Chondrocyte (in vitro differentiated cells): ENCODE measurements around the gene IL34. TPM values are rescaled to one million over a fixed set of nuclear protein-coding genes. Genes with fewer than 3 reads are reported as not detected.

Experiments
- DNase-seq: peaks from one replicate; pipeline ENCODE4 v3.0.0; 2021; ENCODE audit warnings: mixed read lengths, low spot score
- H3K27ac Mint-ChIP-seq: one replicate; pipeline ENCODE4 v1.8.0; 2021; ENCODE audit warnings: mild to moderate bottlenecking, moderate library complexity, mixed read lengths; ENCODE audit not compliant: unreplicated experiment
- H3K27me3 Mint-ChIP-seq: 2 replicates; pipeline ENCODE4 v1.8.0; 2021; ENCODE audit warnings: low read depth, mixed read lengths
- H3K36me3 Mint-ChIP-seq: 2 replicates; pipeline ENCODE4 v1.8.0; 2021; ENCODE audit warnings: low read depth, mixed read lengths
- H3K4me1 Mint-ChIP-seq: 2 replicates; pipeline ENCODE4 v1.8.0; 2021; ENCODE audit warnings: low read depth, mild to moderate bottlenecking, mixed read lengths
- H3K4me3 Mint-ChIP-seq: one replicate; pipeline ENCODE4 v1.8.0; 2021; ENCODE audit warnings: mild to moderate bottlenecking, moderate library complexity, mixed read lengths; ENCODE audit not compliant: unreplicated experiment
- H3K9me3 Mint-ChIP-seq: 2 replicates; pipeline ENCODE4 v1.8.0; 2021; ENCODE audit warnings: low read depth, mixed read lengths
- total RNA-seq: library from RNA; stranded (reverse); gene quantifications from 3 replicates; pipeline ENCODE4 v1.2.1, GENCODE V29; 2021
- TF ChIP-seq, protein P1 (sequence below): fragments of 200-600 bp; sonication (generic); IDR thresholded peaks from 2 replicates; pipeline ENCODE4 v1.5.0; 2021; ENCODE audit warnings: antibody characterized with exemption, mild to moderate bottlenecking, moderate library complexity

IL34 gene
- total RNA-seq, 1 donor from 2014 or later, result 20.8 TPM

DNA sequence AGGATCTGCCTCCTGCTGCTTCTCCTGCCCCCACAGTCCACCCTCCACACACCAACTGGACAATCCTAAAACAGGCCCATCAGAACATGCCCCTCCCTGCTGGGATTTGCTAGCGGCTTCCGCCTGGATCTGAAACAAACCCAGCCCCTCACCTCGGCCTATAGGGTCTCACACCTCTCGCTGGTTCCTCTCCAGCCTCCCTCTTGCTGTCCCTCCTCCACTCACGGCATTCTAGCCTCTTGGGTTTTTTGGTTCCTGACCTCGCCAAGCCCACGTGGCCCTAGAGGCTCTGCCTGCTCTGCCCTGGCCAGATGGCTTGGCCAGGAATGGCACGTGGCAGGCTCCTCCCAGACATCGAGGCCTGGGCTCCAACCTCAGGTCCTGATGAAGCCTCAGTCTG is 55.2 kb downstream of the IL34 start:
- H3K36me3 Mint-ChIP-seq, result peaks cover 4% of the 10 kb centered on the region

DNA sequence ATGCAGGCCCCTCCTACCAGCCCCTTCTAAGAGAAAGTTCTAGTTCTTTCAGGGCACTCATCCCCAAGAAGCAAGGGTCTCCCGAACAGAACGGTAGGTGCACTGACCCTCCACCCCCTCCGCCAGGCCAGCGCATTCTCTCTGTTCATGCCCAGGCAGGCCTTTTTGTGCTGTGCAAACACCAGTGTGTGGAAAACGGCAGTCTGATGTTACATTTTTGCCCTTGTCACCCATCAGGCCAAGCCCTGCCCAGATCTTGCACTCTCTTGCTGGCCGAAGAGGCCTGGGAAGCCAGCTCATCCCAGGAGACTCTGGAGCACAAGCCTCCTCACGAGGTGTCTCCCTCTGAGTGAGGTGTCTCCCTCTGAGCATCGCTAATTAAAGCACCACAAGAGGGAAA is 55.6 kb downstream of the IL34 start:
- Mint-ChIP-seq H3K27me3 (no peaks in the 10 kb centered on the region), H3K27ac (peak overlapping the region; percentile 100), H3K4me1 (peaks cover 92% of the 10 kb centered on the region), H3K36me3 (peaks cover 4% of the 10 kb centered on the region), H3K9me3 (no peaks in the 10 kb centered on the region), H3K4me3 (no peak overlapping the region)
- DNase-seq, result no peak
- TF ChIP-seq, protein P1, sequence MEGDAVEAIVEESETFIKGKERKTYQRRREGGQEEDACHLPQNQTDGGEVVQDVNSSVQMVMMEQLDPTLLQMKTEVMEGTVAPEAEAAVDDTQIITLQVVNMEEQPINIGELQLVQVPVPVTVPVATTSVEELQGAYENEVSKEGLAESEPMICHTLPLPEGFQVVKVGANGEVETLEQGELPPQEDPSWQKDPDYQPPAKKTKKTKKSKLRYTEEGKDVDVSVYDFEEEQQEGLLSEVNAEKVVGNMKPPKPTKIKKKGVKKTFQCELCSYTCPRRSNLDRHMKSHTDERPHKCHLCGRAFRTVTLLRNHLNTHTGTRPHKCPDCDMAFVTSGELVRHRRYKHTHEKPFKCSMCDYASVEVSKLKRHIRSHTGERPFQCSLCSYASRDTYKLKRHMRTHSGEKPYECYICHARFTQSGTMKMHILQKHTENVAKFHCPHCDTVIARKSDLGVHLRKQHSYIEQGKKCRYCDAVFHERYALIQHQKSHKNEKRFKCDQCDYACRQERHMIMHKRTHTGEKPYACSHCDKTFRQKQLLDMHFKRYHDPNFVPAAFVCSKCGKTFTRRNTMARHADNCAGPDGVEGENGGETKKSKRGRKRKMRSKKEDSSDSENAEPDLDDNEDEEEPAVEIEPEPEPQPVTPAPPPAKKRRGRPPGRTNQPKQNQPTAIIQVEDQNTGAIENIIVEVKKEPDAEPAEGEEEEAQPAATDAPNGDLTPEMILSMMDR, result no peak

More for the DNA sequence above, 55.2 kb downstream of the IL34 start:
- TF ChIP-seq, protein P1, result no peak
- Mint-ChIP-seq H3K27ac (peak overlapping the region; percentile 100), H3K27me3 (no peaks in the 10 kb centered on the region), H3K4me1 (peaks cover 92% of the 10 kb centered on the region), H3K4me3 (no peak overlapping the region), H3K9me3 (no peaks in the 10 kb centered on the region)
- no peak for DNase-seq

DNA sequence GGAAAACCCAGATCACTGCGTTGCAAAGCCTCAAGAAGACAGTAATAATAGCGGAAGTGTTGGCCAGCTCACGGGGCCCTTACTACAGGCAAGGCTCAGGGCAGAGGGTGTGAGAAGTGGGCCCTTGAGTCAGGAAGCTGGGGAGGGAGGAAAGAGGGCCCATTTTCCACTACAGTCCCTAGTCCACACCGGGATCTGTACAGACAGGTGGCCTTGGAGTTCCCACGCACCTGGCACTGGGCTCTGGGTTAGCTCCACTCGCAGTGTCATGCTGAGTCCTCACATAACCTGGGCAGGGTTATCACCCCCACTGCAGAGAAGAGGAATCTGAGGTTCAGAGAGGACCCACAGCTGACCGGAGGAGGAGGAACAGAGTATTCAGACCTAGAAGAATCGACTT is 56.3 kb downstream of the IL34 start:
- TF ChIP-seq, protein P1, result no peak
- Mint-ChIP-seq H3K4me3 (no peak overlapping the region), H3K36me3 (peaks cover 4% of the 10 kb centered on the region), H3K27ac (peak overlapping the region; percentile 100), H3K27me3 (no peaks in the 10 kb centered on the region), H3K9me3 (no peaks in the 10 kb centered on the region), H3K4me1 (peaks cover 92% of the 10 kb centered on the region)
- DNase-seq, result no peak

DNA sequence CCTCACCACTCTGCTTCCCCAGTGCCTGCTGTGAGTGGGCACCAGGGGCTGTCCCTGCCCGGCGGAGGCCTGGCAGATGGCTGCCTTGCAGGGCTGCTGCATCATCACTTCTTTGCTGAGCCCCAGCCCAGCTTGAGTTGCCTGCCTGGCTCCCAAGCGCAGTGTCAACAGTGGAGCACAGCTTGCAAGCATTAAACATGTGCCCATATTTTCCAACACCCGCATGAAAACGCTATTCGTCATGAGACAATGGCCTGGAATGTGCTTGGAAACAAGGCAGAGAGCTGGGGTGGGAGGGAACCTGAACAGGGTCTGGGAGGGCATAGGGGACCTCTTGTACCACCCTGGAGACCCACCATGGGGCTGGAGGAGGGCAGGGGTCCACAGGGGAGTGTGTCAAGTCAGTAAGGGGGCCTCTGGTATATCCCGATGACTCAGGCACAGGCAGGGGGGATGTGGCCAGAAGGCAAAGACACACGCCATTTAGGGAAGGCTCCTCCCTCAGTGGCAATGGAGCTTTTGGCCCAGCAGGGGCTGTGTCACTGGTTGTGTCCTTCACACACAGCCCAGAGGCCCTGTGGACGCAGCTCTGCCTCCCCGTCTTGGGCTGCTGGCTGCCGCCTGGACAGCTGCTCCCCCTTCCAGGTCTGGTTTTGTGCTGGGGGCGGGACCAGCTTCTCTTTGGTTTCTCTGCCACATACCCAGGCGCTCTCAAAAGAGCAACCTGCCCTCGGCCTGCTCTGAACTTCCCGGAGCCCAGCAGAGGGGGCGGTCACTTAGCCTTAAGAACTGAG is 56.9 kb downstream of the IL34 start:
- H3K27ac Mint-ChIP-seq, result peak overlapping the region; percentile 100
- no peaks in the 10 kb centered on the region for H3K9me3 Mint-ChIP-seq
- no peak overlapping the region for H3K4me3 Mint-ChIP-seq
- peaks cover 3% of the 10 kb centered on the region for H3K36me3 Mint-ChIP-seq
- DNase-seq, result no peak
- H3K27me3 Mint-ChIP-seq, result no peaks in the 10 kb centered on the region
- peaks cover 92% of the 10 kb centered on the region for H3K4me1 Mint-ChIP-seq
- TF ChIP-seq, protein P1, result peak; percentile 78

DNA sequence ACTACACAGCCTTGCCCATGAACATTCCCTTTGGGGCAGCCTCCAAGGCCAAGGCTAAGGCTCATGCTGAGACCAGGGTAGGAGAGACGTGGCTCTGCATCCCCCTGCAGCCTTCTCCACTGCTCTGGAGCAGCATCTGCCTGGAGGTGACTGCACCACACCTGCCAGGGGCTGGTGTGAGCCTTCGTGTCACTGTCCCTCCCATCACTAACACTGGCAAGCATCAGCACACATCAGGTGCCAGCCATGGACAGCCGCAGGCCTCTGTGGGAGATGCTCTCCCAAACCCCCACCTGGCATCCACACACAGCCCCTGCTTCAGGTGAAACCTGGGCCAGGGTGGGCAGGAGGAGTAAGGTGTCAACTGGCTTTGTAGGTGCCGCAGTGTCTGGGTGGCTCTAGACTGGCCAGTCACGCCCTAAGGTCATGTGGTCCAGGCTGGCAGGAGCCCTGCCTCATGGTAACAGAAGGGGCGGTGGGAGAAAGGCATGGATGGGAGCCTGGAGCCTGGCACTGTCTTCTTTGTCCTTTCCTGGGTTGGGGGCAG is 57.5 kb downstream of the IL34 start:
- TF ChIP-seq, protein P1, result no peak
- Mint-ChIP-seq H3K27me3 (no peaks in the 10 kb centered on the region), H3K27ac (peak overlapping the region; percentile 100), H3K9me3 (no peaks in the 10 kb centered on the region), H3K4me1 (peaks cover 95% of the 10 kb centered on the region), H3K4me3 (no peak overlapping the region), H3K36me3 (peaks cover 3% of the 10 kb centered on the region)
- DNase-seq, result no peak
